B cell (primary cell): ENCODE measurements around the gene ZNF746. TPM values are rescaled to one million over a fixed set of nuclear protein-coding genes. Genes with fewer than 3 reads are reported as not detected.

Experiments used
- ATAC-seq: fragments of 200-7000 bp; cut with Tn5 transposase; one replicate; pipeline ENCODE4 v1.10.0; 2021; ENCODE audit warnings: low read depth, mild to moderate bottlenecking, moderate number of reproducible peaks, moderate library complexity
- CTCF ChIA-PET: fragments of 350-600 bp; sonication (Branson Sonifier 250); formaldehyde crosslinking; loops from one replicate; lab custom pipeline; 2021; ENCODE audit warnings: antibody characterized with exemption, inconsistent platforms; lab: Charles Lee
- POLR2A ChIA-PET: fragments of 350-600 bp; sonication (Branson Sonifier 250); formaldehyde crosslinking; loops from one replicate; lab custom pipeline; 2021; ENCODE audit warnings: antibody characterized with exemption; lab: Charles Lee
- DNase-seq: peaks from one replicate; pipeline ENCODE4 v3.0.0; 2013
- H2AFZ ChIP-seq: 2 replicates; pipeline ENCODE4 v1.6.1; 2012; ENCODE audit warnings: mild to moderate bottlenecking, low read depth, low read length; ENCODE audit not compliant: insufficient read depth, poor library complexity, severe bottlenecking
- H3K27ac ChIP-seq, 2 donors: 1 replicate in 1 of 2; 2 replicates in 1 of 2; pipeline ENCODE4 v1.5.1; 2012 to 2013; ENCODE audit warnings: low read length in 2 of 2, mild to moderate bottlenecking in 2 of 2, moderate library complexity in 1 of 2
- H3K27me3 ChIP-seq, 4 experiments: fragments of 200-600 bp in 1 of 4; sonication (generic) in 1 of 4; replicated peaks in 1 of 4; 1 replicate in 2 of 4; 2 replicates in 2 of 4; pipeline versions ENCODE4 v1.6.1 to v1.7.0; 2013 to 2016; ENCODE audit warnings: low read length in 3 of 4, mild to moderate bottlenecking in 2 of 4, mixed read lengths in 1 of 4, moderate library complexity in 1 of 4; ENCODE audit not compliant: insufficient read depth in 4 of 4, control insufficient read depth in 3 of 4; ENCODE audit errors: control extremely low read depth in 1 of 4
- H3K36me3 ChIP-seq, 2 experiments: replicated peaks in 1 of 2; 1 replicate in 1 of 2; 2 replicates in 1 of 2; pipeline versions ENCODE4 v1.6.1 to v1.7.1; 2013; ENCODE audit warnings: low read length in 1 of 2; ENCODE audit not compliant: insufficient read depth in 2 of 2, control insufficient read depth in 1 of 2; ENCODE audit errors: control extremely low read depth in 1 of 2, extremely low read depth in 1 of 2
- H3K4me1 ChIP-seq, 2 donors: fragments of 200-600 bp in 1 of 2; sonication (generic) in 1 of 2; 1 replicate in 1 of 2; 2 replicates in 1 of 2; pipeline versions ENCODE4 v1.5.1 to v1.6.1; 2013 to 2017; ENCODE audit warnings: low read length in 2 of 2; ENCODE audit not compliant: control insufficient read depth in 2 of 2, insufficient read depth in 2 of 2
- H3K4me2 ChIP-seq: replicated peaks from 2 replicates; pipeline ENCODE3; 2012; ENCODE audit warnings: mild to moderate bottlenecking, low read depth, low read length; ENCODE audit not compliant: poor library complexity, severe bottlenecking
- H3K4me3 ChIP-seq, 5 experiments: fragments of 200-600 bp in 1 of 5; sonication (generic) in 1 of 5; 1 replicate in 3 of 5; 2 replicates in 2 of 5; pipeline versions ENCODE4 v1.5.1 to v1.7.0; 2011 to 2016; ENCODE audit warnings: low read length in 4 of 5, mild to moderate bottlenecking in 4 of 5, low read depth in 2 of 5, control low read depth in 1 of 5, moderate library complexity in 1 of 5; ENCODE audit not compliant: insufficient read depth in 1 of 5; ENCODE audit errors: control extremely low read depth in 1 of 5, extremely low read depth in 1 of 5
- H3K79me2 ChIP-seq: fragments of 200-600 bp; sonication (generic); one replicate; pipeline ENCODE4 v1.6.0; 2016; ENCODE audit warnings: low read length; ENCODE audit not compliant: control insufficient read depth, insufficient read depth
- H3K9ac ChIP-seq: fragments of 200-600 bp; sonication (generic); 2 replicates; pipeline ENCODE4 v1.6.1; 2017; ENCODE audit warnings: mild to moderate bottlenecking, low read length, moderate library complexity
- H3K9me3 ChIP-seq, 3 donors: one replicate each; pipeline versions ENCODE4 v1.6.1 to v1.7.1; 2013; ENCODE audit warnings: low read length in 2 of 3; ENCODE audit not compliant: control insufficient read depth in 2 of 3, insufficient read depth in 1 of 3; ENCODE audit errors: control extremely low read depth in 1 of 3
- H4K20me1 ChIP-seq: 2 replicates; pipeline ENCODE4 v1.6.0; 2012; ENCODE audit warnings: mild to moderate bottlenecking, low read length; ENCODE audit not compliant: insufficient read depth, control insufficient read depth, poor library complexity, severe bottlenecking
- H3K27ac Mint-ChIP-seq: one replicate; pipeline ENCODE4 v1.8.0; 2021; ENCODE audit warnings: mixed read lengths
- H3K27me3 Mint-ChIP-seq: one replicate; pipeline ENCODE4 v1.8.0; 2021; ENCODE audit warnings: mixed read lengths
- H3K4me1 Mint-ChIP-seq: one replicate; pipeline ENCODE4 v1.8.0; 2021; ENCODE audit warnings: mixed read lengths
- H3K4me3 Mint-ChIP-seq: one replicate; pipeline ENCODE4 v1.8.0; 2021; ENCODE audit warnings: mixed read lengths
- H3K9me3 Mint-ChIP-seq: one replicate; pipeline ENCODE4 v1.8.0; 2022; ENCODE audit warnings: mixed read lengths; ENCODE audit not compliant: insufficient read depth
- CTCF ChIP-seq: fragments of 200-600 bp; IDR thresholded peaks from one replicate; pipeline ENCODE4 v1.8.0; 2022; ENCODE audit warnings: antibody characterized with exemption, mild to moderate bottlenecking
- EZH2 ChIP-seq: IDR thresholded peaks from 2 replicates; pipeline ENCODE4 v1.6.1; 2012; ENCODE audit warnings: borderline replicate concordance, low read depth, mild to moderate bottlenecking, moderate library complexity, low read length; ENCODE audit not compliant: insufficient read depth, poor library complexity, severe bottlenecking
- WGBS: methylation state at CpG from one replicate; pipeline ENCODE4 v1.1.5; 2013; ENCODE audit warnings: missing lambda C conversion rate; ENCODE audit not compliant: insufficient coverage; 5-methylcytosine and 5-hydroxymethylcytosine counted together
- intact Hi-C: fragments of 100-400 bp; cut with micrococcal nuclease; formaldehyde crosslinking; loops from one replicate; pipeline ENCODE4 v1.10.0; 2022
- polyA plus RNA-seq: library from polyadenylated mRNA; depleted of rRNA; stranded (reverse); fragments of >200 nt; gene quantifications from 2 replicates; pipeline ENCODE4 v1.2.3, GENCODE V29; 2012
- total RNA-seq, 2 donors: library from RNA; stranded (reverse); fragments of 120-200 nt in 1 of 2; gene quantifications; 1 replicate in 1 of 2; 2 replicates in 1 of 2; pipeline versions ENCODE4 v1.2.3 to v1.2.4, GENCODE V29; 2013 to 2022

The ZNF746 gene
- total and polyA plus RNA-seq, 2 donors (not counting 1 experiment from before 2014, with no cell fraction given), result 15.6 to 30.4 TPM

DNA sequence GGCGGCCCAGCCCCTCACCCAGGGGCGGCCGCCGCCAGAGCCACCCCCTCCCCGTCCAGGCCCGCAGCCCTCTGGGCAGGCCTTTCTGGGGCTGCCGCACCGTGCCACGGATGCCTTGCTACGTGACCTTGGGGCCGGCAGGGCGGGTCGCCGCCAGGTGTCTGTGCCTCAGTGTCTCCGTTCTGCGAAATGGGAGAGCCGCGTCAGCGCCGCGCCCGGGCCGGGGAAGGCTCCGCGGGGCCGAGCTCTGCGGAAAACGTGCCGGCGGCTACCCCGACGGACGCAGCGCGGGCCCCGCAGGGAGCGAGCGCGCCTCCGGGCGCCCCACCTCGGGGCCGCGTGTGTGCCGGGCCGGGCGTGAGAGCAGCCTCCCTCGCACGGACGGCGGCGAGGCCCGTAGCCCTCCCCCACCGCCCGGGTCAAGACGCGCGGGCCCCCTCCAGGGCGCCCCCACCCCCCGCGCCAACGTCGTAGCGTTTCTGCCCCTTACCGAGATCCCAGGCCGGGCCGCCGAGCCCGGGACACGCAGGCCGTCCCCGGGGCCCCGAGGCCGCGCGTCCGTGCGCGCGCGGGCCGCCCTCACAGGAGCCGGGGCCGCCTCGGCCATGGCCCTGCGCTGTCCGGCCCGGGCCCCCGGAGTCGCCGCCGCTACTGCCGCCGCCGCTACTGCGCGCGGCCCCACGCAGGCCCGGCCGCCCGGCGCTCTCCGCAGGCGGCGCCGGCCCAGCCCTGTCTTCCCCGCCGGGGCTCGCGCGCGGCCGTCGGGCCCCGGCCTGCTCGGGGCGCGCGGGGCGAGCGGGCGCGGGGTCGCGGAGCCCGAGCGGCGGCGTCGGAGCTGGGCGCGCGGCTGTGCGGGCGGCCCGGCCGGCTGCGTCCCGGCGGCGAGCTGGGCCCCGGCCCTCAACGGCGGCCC, 37.8 kb downstream of the ZNF746 start:
- peaks cover 28% of the 10 kb centered on the region for H4K20me1 ChIP-seq
- 3% methylated on average over 145 of the region's 145 CpGs for WGBS
- peak overlapping the region in 3 of 5 experiments; percentile 70 to 94 (median 77) for H3K4me3 ChIP-seq
- no peaks in the 10 kb centered on the region for H3K9me3 ChIP-seq
- Mint-ChIP-seq H3K4me3 (no peak overlapping the region), H3K27me3 (peaks cover 14% of the 10 kb centered on the region), H3K27ac (no peak overlapping the region), H3K4me1 (peaks cover 31% of the 10 kb centered on the region), H3K9me3 (no peaks in the 10 kb centered on the region)
- DNase-seq (peak; percentile 30), ATAC-seq (peak; percentile 21)
- H3K9ac ChIP-seq, result peak overlapping the region; percentile 90
- H3K36me3 ChIP-seq, result peaks cover 0 to 22% of the 10 kb centered on the region in 2 experiments
- intact Hi-C loops, result loop anchor here (1.0 to 2.0 kb wide), 5 partner anchors 37 to 312 kb away; partner anchors contain the start of genes ZNF212, ZNF398 and ZNF746
- peaks cover 0 to 4% (median 0%) of the 10 kb centered on the region in 4 experiments for H3K27me3 ChIP-seq
- ChIA-PET POLR2A (interaction anchor here (1.1 kb wide), 1 partner anchor 164 kb away, joined by 3 read pairs; no protein-coding TSS in a partner anchor), CTCF (interaction anchor here (0.5 to 5.0 kb wide), 10 partner anchors 21 to 312 kb away, joined by 3 to 41 read pairs (median 4); partner anchors contain the start of genes ZNF398 and ZNF783)
- no peak for TF ChIP-seq EZH2
- no peak for TF ChIP-seq CTCF
- peak overlapping the region; percentile 96 for H3K4me2 ChIP-seq
- H2AFZ ChIP-seq, result no peak overlapping the region
- H3K4me1 ChIP-seq, result peaks cover 14% of the 10 kb centered on the region in 2 donors
- H3K79me2 ChIP-seq, result peaks cover 42% of the 10 kb centered on the region
- H3K27ac ChIP-seq, result no peak overlapping the region

DNA sequence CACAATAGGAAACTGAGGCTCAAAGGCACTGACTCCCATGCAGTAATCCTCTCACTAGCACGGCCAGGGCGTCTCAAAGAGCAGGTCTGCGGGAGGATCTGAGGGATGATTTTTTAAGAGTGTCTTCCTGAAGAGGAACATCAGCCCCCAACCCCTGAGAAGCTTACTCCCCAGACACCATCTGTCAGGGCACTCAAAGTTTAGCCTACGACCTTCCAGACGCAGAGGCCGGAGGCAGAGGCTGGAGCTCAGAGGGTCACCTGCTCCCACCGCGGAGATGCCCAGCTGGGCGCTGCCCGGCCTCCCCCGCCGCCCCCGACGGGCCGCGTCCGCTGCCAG, 38.4 kb downstream of the ZNF746 start:
- intact Hi-C loops, result no loop called here
- H3K27ac ChIP-seq, result no peak overlapping the region
- CTCF ChIA-PET, result interaction anchor here (0.9 to 5.0 kb wide), 2 partner anchors 16 to 36 kb away, joined by 3 to 41 read pairs; no protein-coding TSS in a partner anchor

More for the DNA sequence above, 38.4 kb downstream of the ZNF746 start:
- DNase-seq (no peak), ATAC-seq (no peak)
- H3K27me3 Mint-ChIP-seq, result peaks cover 9% of the 10 kb centered on the region
- H3K9me3 Mint-ChIP-seq, result no peaks in the 10 kb centered on the region
- Histone ChIP-seq H3K27me3 (no peaks in the 10 kb centered on the region), H3K79me2 (peaks cover 45% of the 10 kb centered on the region), H3K4me1 (peaks cover 14% of the 10 kb centered on the region in 2 donors), H2AFZ (no peak overlapping the region), H4K20me1 (peaks cover 28% of the 10 kb centered on the region), H3K9ac (peak overlapping the region; percentile 48), H3K4me3 (peak overlapping the region in 1 of 5 experiments; percentile 48), H3K9me3 (no peaks in the 10 kb centered on the region), H3K36me3 (peaks cover 0 to 27% of the 10 kb centered on the region in 2 experiments), H3K4me2 (peak overlapping the region; percentile 86)
- TF ChIP-seq EZH2 (no peak), CTCF (no peak)
- POLR2A ChIA-PET, result no interaction called here
- H3K4me3 Mint-ChIP-seq, result peak overlapping the region; percentile 83
- H3K4me1 Mint-ChIP-seq, result peaks cover 31% of the 10 kb centered on the region
- 68% methylated on average over 14 of the region's 17 CpGs for WGBS
- H3K27ac Mint-ChIP-seq, result no peak overlapping the region
